Pancreas (tissue), 10 donors: Measurements from ENCODE around the gene CLK2. TPM values are rescaled to one million over a fixed set of nuclear protein-coding genes. Genes with fewer than 3 reads are reported as not detected.
"Not testable (repeated sequence)": the region's sequence is repeated elsewhere in the genome, so short reads cannot be mapped to it uniquely, and the experiment has no call there.

ENCODE experiments used
- ATAC-seq, 4 donors: fragments of 200-7000 bp; cut with Tn5 transposase; one replicate each; pipeline versions ENCODE4 v1.8.0 to v1.9.1; 2020; ENCODE audit warnings: mild to moderate bottlenecking in 4 of 4, moderate library complexity in 4 of 4
- DNase-seq, 6 donors: peaks; one replicate each; pipeline ENCODE4 v3.0.0-alpha.2; 2020
- FAIRE-seq: peaks from 2 replicates; lab custom pipeline; 2012; peaks lifted over from hg19 to GRCh38; lab: Jason Lieb, UNC
- H3K27ac ChIP-seq, 4 donors: fragments of 200-600 bp; sonication (generic); 1 replicate in 3 of 4; 2 replicates in 1 of 4; pipeline versions ENCODE4 v1.5.0 to v1.8.0; 2020
- H3K27me3 ChIP-seq, 4 donors: fragments of 200-600 bp; one replicate each; pipeline ENCODE4 v1.8.0; 2021
- H3K36me3 ChIP-seq, 3 donors: fragments of 200-600 bp; sonication (generic) in 1 of 3; one replicate each; pipeline versions ENCODE4 v1.5.0 to v1.8.0; 2020 to 2021
- H3K4me1 ChIP-seq, 3 donors: fragments of 200-600 bp; one replicate each; pipeline ENCODE4 v1.8.0; 2021
- H3K4me3 ChIP-seq, 4 donors: fragments of 200-600 bp; sonication (generic) in 2 of 4; one replicate each; pipeline versions ENCODE4 v1.5.0 to v1.8.0; 2020 to 2021
- H3K9me3 ChIP-seq, 4 donors: fragments of 200-600 bp; one replicate each; pipeline ENCODE4 v1.8.0; 2021
- CTCF ChIP-seq, 4 donors: fragments of 200-600 bp; sonication (generic) in 3 of 4; IDR thresholded peaks; one replicate each; pipeline versions ENCODE4 v1.5.0 to v1.8.0; 2021; ENCODE audit warnings: antibody characterized with exemption in 4 of 4
- WGBS, 2 donors: extraction: QIAGEN DNeasy Blood & Tissue Kit; methylation state at CpG; one replicate each; pipeline ENCODE4 v1.1.7; 2013; 5-methylcytosine and 5-hydroxymethylcytosine counted together
- intact Hi-C, 3 donors: fragments of 100-400 bp; cut with DNase I; formaldehyde crosslinking; loops; one replicate each; pipeline versions ENCODE4 v1.11.1 to v1.14.2; 2022
- polyA plus RNA-seq, 2 donors: library from polyadenylated mRNA; stranded (reverse); fragments of 200-250 nt; gene quantifications; one replicate each; pipeline ENCODE4 v1.2.3, GENCODE V29; 2013
- total RNA-seq, 6 donors: library from RNA; stranded (reverse); fragmentation: NEBNext Ultra II Directional in 4 of 6; extraction: Animal tissue kit (Norgen Biotek cat#: 25700) in 4 of 6; gene quantifications; one replicate each; pipeline versions ENCODE4 v1.2.1 to v1.2.4, GENCODE V29; 2021 to 2023
- donor health status: healthy with polysubstance abuse.
- donor health status: DM: no; HTN: no; CAD: no; lungs with moderate emphysema.
- donor health status: DM: no; HTN: no; CAD: no.
- donor health status: control.
- donor health status: control.
- donor health status: Bipolar disorder and iron deficiency.
- donor health status: DM: yes; HTN: yes; CAD: no.
- donor health status: DM: no; HTN: no; CAD: no.
- donor health status: DM: no; HTN: no; CAD: no.
- donor health status: DM: yes; HTN: yes; CAD: no.

The CLK2 gene
- total and polyA plus RNA-seq, 8 donors: 15.7 to 89.4 (median 21.6) TPM

DNA sequence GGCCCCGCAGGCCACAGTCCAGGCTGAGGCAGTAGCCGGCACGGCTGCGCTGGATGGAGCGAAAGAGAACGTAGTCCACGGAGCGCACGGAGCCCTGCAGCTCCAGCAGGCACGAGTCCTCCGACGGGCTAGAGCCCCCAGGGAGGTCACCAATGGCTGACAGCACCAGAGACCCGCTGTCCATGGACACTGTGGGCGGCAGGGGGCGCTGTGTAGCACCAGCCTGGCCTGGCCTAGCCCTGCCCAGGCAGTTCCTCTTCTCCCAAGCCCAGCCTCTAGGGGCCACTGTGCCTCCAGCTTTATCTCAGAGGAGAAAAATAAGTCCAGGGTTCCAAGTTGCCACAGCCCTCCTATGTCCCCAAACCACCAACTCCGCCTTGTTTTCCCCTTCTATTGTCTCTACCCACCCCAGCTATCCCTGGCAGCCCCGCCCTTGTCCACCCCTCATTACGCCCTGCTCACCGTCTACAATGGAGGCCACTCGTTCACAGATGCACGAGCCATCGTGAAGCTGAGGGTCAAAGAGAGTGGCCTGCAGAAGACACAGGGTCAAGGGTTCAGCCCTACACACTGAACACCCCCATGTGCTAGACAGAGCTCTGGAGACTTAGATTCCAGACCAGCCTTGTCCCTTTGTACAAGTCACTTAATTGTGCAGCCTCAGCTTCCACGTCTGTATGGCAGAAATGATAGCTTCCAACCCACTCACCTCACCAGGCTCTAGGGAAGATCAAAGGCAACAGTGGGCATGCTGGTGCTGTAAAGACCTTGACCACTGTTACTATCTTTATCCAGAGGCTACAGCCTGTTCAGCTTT lies 22.5 kb downstream of the CLK2 start:
- H3K27me3 ChIP-seq: no peaks in the 10 kb centered on the region
- no peaks in the 10 kb centered on the region for H3K9me3 ChIP-seq
- FAIRE-seq (no peak), DNase-seq (peak; percentile 87 to 99 (median 94)), ATAC-seq (peak; percentile 85 to 91 (median 88))
- H3K4me3 ChIP-seq: peak overlapping the region in 2 of 4 donors; percentile 8 to 36
- TF ChIP-seq CTCF (IDR thresholded peaks at IDR 0.05): peak; percentile 100
- no peaks in the 10 kb centered on the region for H3K36me3 ChIP-seq
- peaks cover 0 to 15% (median 0%) of the 10 kb centered on the region in 3 donors for H3K4me1 ChIP-seq
- 18 to 20% methylated on average over 23 of the region's 23 CpGs for WGBS, 2 donors
- H3K27ac ChIP-seq: no peak overlapping the region
- intact Hi-C loops: loop anchor here in 2 of 3 donors (5.0 to 10.0 kb wide), 4 partner anchors 71 to 344 kb away; partner anchors contain the start of gene RUSC1 (in 2 of the 2)

- no peak overlapping the region for H3K27ac ChIP-seq
- TF ChIP-seq CTCF (IDR thresholded peaks at IDR 0.05): no peak
- H3K27me3 ChIP-seq: no peaks in the 10 kb centered on the region
- ATAC-seq (no peak), DNase-seq (peak in 1 of 6 donors; percentile 78), FAIRE-seq (no peak)
- intact Hi-C loops: loop anchor here in 2 of 3 donors (5.0 to 10.0 kb wide), 4 partner anchors 72 to 345 kb away; partner anchors contain the start of gene RUSC1 (in 2 of the 2)
- no peaks in the 10 kb centered on the region for H3K36me3 ChIP-seq
- WGBS, 2 donors: 28% methylated on average over 24 to 28 of the region's 28 CpGs
- H3K9me3 ChIP-seq: no peaks in the 10 kb centered on the region
- peaks cover 0 to 13% (median 0%) of the 10 kb centered on the region in 3 donors for H3K4me1 ChIP-seq
- peak overlapping the region in 2 of 4 donors; percentile 8 to 36 for H3K4me3 ChIP-seq
These were observed 23.1 kb downstream of the CLK2 start for GRCh38 chr1:155250246-155250632.

DNA sequence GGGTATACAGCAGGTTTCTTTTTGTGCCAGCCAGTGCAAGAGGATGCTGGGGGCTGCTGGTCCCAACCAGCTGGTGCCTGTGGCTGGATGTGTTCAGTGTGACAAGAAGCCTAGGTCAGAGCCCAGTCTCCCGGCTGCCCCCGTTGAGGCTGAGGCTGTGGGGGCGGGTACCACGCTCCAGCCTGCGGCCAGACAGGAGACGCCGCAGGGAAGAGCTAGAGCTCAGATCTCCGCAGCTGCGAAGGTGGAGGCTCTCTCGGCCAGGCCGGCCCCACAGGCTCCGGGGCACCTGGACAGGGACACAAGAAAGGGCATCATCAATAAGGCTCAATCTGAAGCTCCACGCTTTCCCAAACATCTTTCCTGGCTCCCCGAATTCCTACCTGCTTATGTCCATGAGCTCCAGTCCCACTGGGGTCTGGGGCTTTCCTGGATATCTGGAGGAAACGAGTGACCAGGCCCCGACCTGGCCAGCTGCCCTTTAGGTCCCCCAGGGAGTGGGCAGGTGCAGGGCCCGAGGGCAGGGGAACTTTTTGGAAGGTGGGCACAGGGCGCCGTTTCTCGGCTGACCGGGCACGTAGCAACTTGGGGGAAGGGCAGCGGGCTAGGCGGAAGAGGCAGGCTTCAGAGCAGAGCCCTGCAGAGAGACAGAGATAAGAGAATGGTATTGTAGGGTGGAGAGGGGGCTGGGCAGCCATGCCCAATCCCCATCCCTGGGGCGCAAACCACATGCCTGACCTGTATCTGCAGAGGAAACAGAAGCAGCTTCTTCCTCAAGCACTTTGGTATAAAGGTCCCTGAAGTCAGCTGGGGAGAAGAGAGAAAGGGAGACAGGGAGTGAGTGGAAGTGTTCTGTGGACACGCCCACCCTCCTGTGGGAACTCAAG lies 25.4 kb downstream of the CLK2 start:
- no peaks in the 10 kb centered on the region for H3K36me3 ChIP-seq
- no peaks in the 10 kb centered on the region for H3K9me3 ChIP-seq
- intact Hi-C loops: no loop called here
- FAIRE-seq (no peak), DNase-seq (peak in 1 of 6 donors; percentile 71), ATAC-seq (no peak)
- H3K4me1 ChIP-seq: peaks cover 0 to 8% (median 0%) of the 10 kb centered on the region in 3 donors
- TF ChIP-seq CTCF (IDR thresholded peaks at IDR 0.05): no peak
- no peaks in the 10 kb centered on the region for H3K27me3 ChIP-seq
- H3K4me3 ChIP-seq: no peak overlapping the region
- H3K27ac ChIP-seq: no peak overlapping the region
- 87 to 88% methylated on average over 26 of the region's 26 CpGs for WGBS, 2 donors

GRCh38 chr1:155246796-155247195 lies 26.5 kb downstream of the CLK2 start:
- intact Hi-C loops, H3K9me3 ChIP-seq, H3K27ac ChIP-seq, H3K36me3 ChIP-seq, H3K4me1 ChIP-seq, H3K4me3 ChIP-seq, H3K27me3 ChIP-seq, FAIRE-seq, DNase-seq, ATAC-seq: not testable (repeated sequence)
- 93% methylated on average over 3 of the region's 3 CpGs for WGBS, 2 donors

- Histone ChIP-seq H3K27ac (peak overlapping the region; percentile 69 to 93 (median 84)), H3K27me3 (no peaks in the 10 kb centered on the region), H3K36me3 (no peaks in the 10 kb centered on the region), H3K4me3 (peak overlapping the region; percentile 43 to 66 (median 54)), H3K4me1 (peaks cover 0 to 4% (median 0%) of the 10 kb centered on the region in 3 donors), H3K9me3 (no peaks in the 10 kb centered on the region)
- TF ChIP-seq CTCF (IDR thresholded peaks at IDR 0.05): no peak
- ATAC-seq (no peak), DNase-seq (peak in 1 of 6 donors; percentile 28), FAIRE-seq (no peak)
- intact Hi-C loops: no loop called here
- WGBS, 2 donors: 60 to 62% methylated on average over 8 of the region's 8 CpGs
These were observed 28.2 kb downstream of the CLK2 start for GRCh38 chr1:155245163-155245524.
